Measurements from ENCODE around the gene WDR88.

DNA sequence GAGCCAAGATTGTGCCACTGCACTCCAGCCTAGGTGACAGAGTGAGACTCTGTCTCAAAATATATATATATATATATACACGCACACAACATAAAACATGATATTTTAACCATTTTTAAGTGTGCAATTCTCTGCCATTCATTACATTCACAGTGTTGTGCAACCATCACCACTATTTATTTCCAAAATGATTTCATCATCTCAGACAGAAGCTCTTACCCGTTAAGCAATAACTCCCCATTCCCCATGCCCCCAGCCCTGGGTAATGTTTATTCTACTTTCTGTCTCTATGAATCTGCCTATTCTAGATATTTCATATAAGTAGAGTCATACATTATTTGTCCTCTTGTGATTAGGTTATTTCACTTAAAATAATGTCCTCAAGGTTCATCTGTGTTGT is 20.3 kb downstream of the WDR88 start:
- no peak for TF ChIP-seq POLR2A (IDR thresholded peaks at IDR 0.05)
- TF ChIP-seq, protein P1, sequence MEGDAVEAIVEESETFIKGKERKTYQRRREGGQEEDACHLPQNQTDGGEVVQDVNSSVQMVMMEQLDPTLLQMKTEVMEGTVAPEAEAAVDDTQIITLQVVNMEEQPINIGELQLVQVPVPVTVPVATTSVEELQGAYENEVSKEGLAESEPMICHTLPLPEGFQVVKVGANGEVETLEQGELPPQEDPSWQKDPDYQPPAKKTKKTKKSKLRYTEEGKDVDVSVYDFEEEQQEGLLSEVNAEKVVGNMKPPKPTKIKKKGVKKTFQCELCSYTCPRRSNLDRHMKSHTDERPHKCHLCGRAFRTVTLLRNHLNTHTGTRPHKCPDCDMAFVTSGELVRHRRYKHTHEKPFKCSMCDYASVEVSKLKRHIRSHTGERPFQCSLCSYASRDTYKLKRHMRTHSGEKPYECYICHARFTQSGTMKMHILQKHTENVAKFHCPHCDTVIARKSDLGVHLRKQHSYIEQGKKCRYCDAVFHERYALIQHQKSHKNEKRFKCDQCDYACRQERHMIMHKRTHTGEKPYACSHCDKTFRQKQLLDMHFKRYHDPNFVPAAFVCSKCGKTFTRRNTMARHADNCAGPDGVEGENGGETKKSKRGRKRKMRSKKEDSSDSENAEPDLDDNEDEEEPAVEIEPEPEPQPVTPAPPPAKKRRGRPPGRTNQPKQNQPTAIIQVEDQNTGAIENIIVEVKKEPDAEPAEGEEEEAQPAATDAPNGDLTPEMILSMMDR (IDR thresholded peaks at IDR 0.05), result no peak

Measured in body of pancreas (tissue), 4 donors.